Trophoblast cell (in vitro differentiated cells and primary cell): ENCODE measurements around the gene PRSS38.

Experiments
- DNase-seq, 2 donors: peaks; one replicate each; pipeline ENCODE4 v3.0.0-alpha.2; 2016
- H2AFZ ChIP-seq: 2 replicates; pipeline ENCODE4 v1.6.1; 2013; ENCODE audit warnings: low read length, moderate library complexity, mild to moderate bottlenecking; ENCODE audit not compliant: insufficient read depth, poor library complexity
- H2AK5ac ChIP-seq: 2 replicates; pipeline ENCODE4 v1.6.1; 2013; ENCODE audit warnings: mild to moderate bottlenecking, low read length
- H2BK120ac ChIP-seq: 2 replicates; pipeline ENCODE4 v1.6.1; 2013; ENCODE audit warnings: low read length, mild to moderate bottlenecking, moderate library complexity; ENCODE audit not compliant: insufficient read depth, poor library complexity
- H2BK12ac ChIP-seq: 2 replicates; pipeline ENCODE4 v1.6.1; 2013; ENCODE audit warnings: mild to moderate bottlenecking, low read length, moderate library complexity
- H2BK5ac ChIP-seq: 2 replicates; pipeline ENCODE4 v1.6.1; 2013; ENCODE audit warnings: low read length, low read depth, moderate library complexity, mild to moderate bottlenecking; ENCODE audit not compliant: poor library complexity
- H3K14ac ChIP-seq: 2 replicates; pipeline ENCODE4 v1.6.1; 2013; ENCODE audit warnings: mild to moderate bottlenecking, low read length
- H3K18ac ChIP-seq: 2 replicates; pipeline ENCODE4 v1.6.1; 2013; ENCODE audit warnings: mild to moderate bottlenecking, low read length
- H3K23ac ChIP-seq: 2 replicates; pipeline ENCODE4 v1.6.1; 2013; ENCODE audit warnings: low read length
- H3K27ac ChIP-seq: 2 replicates; pipeline ENCODE4 v1.5.1; 2013; ENCODE audit warnings: low read depth, mild to moderate bottlenecking, inconsistent platforms, low read length, moderate library complexity
- H3K27me3 ChIP-seq: 2 replicates; pipeline ENCODE4 v1.6.1; 2013; ENCODE audit warnings: inconsistent platforms, mild to moderate bottlenecking, low read length, moderate library complexity; ENCODE audit not compliant: insufficient read depth
- H3K36me3 ChIP-seq, 2 experiments: 1 replicate in 1 of 2; 2 replicates in 1 of 2; pipeline ENCODE4 v1.6.1; 2013; ENCODE audit warnings: low read length in 2 of 2, mild to moderate bottlenecking in 2 of 2, moderate library complexity in 1 of 2; ENCODE audit not compliant: insufficient read depth in 2 of 2, control insufficient read depth in 1 of 2
- H3K4ac ChIP-seq: 2 replicates; pipeline ENCODE4 v1.6.1; 2013; ENCODE audit warnings: low read depth, mild to moderate bottlenecking, low read length, moderate library complexity
- H3K4me1 ChIP-seq, 2 experiments: 1 replicate in 1 of 2; 2 replicates in 1 of 2; pipeline ENCODE4 v1.6.1; 2013; ENCODE audit warnings: low read length in 2 of 2, mild to moderate bottlenecking in 2 of 2, moderate library complexity in 1 of 2; ENCODE audit not compliant: insufficient read depth in 2 of 2, control insufficient read depth in 1 of 2
- H3K4me2 ChIP-seq: 2 replicates; pipeline ENCODE4 v1.6.1; 2013; ENCODE audit warnings: inconsistent platforms, mild to moderate bottlenecking, low read length, moderate library complexity
- H3K4me3 ChIP-seq: 2 replicates; pipeline ENCODE4 v1.5.1; 2013; ENCODE audit warnings: mild to moderate bottlenecking, low read depth, low read length, inconsistent platforms
- H3K79me1 ChIP-seq: one replicate; pipeline ENCODE4 v1.6.1; 2013; ENCODE audit warnings: low read length
- H3K79me2 ChIP-seq: 2 replicates; pipeline ENCODE4 v1.6.1; 2013; ENCODE audit warnings: low read length, mild to moderate bottlenecking; ENCODE audit not compliant: control insufficient read depth, insufficient read depth, poor library complexity
- H3K9ac ChIP-seq: 2 replicates; pipeline ENCODE4 v1.6.1; 2013; ENCODE audit warnings: mild to moderate bottlenecking, low read length
- H3K9me3 ChIP-seq: 2 replicates; pipeline ENCODE4 v1.6.1; 2013; ENCODE audit warnings: low read depth, mild to moderate bottlenecking, control low read depth, inconsistent platforms, low read length; ENCODE audit not compliant: insufficient read depth
- H4K12ac ChIP-seq: 2 replicates; pipeline ENCODE4 v1.6.1; 2013; ENCODE audit warnings: low read depth, mild to moderate bottlenecking, low read length, moderate library complexity
- H4K8ac ChIP-seq: 2 replicates; pipeline ENCODE4 v1.6.1; 2013; ENCODE audit warnings: low read depth, mild to moderate bottlenecking, low read length, moderate library complexity
- H4K91ac ChIP-seq: one replicate; pipeline ENCODE4 v1.6.1; 2013; ENCODE audit warnings: low read depth, mild to moderate bottlenecking, low read length, moderate library complexity
- WGBS: extraction: QIAGEN DNeasy Blood & Tissue Kit; methylation state at CpG from one replicate; pipeline ENCODE4 v1.1.7; 2013; ENCODE audit warnings: missing lambda C conversion rate; ENCODE audit not compliant: insufficient read length, insufficient coverage; ENCODE audit errors: extremely low coverage; 5-methylcytosine and 5-hydroxymethylcytosine counted together

PRSS38 gene

DNA sequence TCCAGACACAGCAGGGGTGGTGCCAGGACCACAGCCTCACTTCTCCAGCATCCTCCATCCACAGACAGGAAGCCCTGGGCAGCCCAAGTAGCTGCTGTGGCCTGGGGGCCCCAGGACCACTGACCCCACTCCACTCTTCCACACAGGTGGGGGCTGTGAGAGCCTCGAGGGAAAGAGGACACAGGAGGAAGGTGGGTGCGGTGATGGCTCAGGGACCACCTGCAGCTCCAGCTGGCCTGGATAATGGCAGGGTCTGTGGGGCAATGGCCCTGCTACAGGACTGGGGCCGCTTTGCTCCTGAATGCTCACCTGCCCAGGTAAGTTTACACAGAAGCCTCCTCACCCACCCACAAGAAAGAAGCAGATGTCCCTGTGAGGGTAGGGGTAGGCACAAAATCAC lies 18.3 kb upstream of the PRSS38 start:
- H3K4me3 ChIP-seq: no peak overlapping the region
- no peak overlapping the region for H4K91ac ChIP-seq
- H4K8ac ChIP-seq: no peak overlapping the region
- no peak overlapping the region for H2AFZ ChIP-seq
- H3K9me3 ChIP-seq: peaks cover 1% of the 10 kb centered on the region
- H3K36me3 ChIP-seq: no peaks in the 10 kb centered on the region
- peaks cover 12% of the 10 kb centered on the region for H3K79me1 ChIP-seq
- no peak overlapping the region for H3K27ac ChIP-seq
- H2BK120ac ChIP-seq: no peak overlapping the region
- H3K4me1 ChIP-seq: peaks cover 20 to 22% of the 10 kb centered on the region in 2 experiments
- no peak overlapping the region for H3K4me2 ChIP-seq
- H3K4ac ChIP-seq: no peak overlapping the region
- H3K14ac ChIP-seq: no peak overlapping the region
- DNase-seq: no peak
- H4K12ac ChIP-seq: no peak overlapping the region
- no CpG with 5 or more reads among the region's 3 CpGs for WGBS
- H3K9ac ChIP-seq: no peak overlapping the region
- H3K18ac ChIP-seq: no peak overlapping the region
- no peak overlapping the region for H2BK12ac ChIP-seq
- no peak overlapping the region for H2AK5ac ChIP-seq
- H2BK5ac ChIP-seq: no peak overlapping the region
- no peak overlapping the region for H3K23ac ChIP-seq
- no peaks in the 10 kb centered on the region for H3K79me2 ChIP-seq
- H3K27me3 ChIP-seq: no peaks in the 10 kb centered on the region

DNA sequence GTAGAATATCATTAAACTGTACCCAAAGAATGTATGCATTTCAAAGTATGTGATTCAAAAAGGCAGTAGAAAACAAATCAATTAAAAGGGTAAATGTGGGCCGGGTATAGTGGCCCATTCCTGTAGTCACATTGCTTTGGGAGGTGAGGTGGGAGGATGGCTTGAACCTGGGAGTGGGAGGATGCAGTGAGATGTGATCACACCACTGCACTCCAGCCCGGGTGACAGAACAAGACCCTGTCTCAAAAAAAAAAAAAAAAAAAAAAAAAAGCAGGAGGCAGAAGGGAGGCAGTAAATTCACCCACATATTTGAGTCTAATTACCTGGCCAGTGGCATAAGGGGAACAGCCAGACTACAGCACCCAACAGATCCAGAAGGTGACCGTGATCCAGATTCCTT lies 17.9 kb upstream of the PRSS38 start:
- Histone ChIP-seq H4K91ac (no peak overlapping the region), H3K9me3 (peaks cover 1% of the 10 kb centered on the region), H2BK5ac (no peak overlapping the region), H3K79me1 (peaks cover 12% of the 10 kb centered on the region), H4K12ac (no peak overlapping the region), H3K27ac (no peak overlapping the region), H3K4me3 (no peak overlapping the region), H3K4me2 (no peak overlapping the region), H3K27me3 (no peaks in the 10 kb centered on the region), H3K4ac (no peak overlapping the region), H3K18ac (no peak overlapping the region), H3K79me2 (no peaks in the 10 kb centered on the region), H3K23ac (no peak overlapping the region), H2BK12ac (no peak overlapping the region), H4K8ac (no peak overlapping the region), H3K9ac (no peak overlapping the region), H3K14ac (no peak overlapping the region), H3K4me1 (peaks cover 20% of the 10 kb centered on the region in 2 experiments), H2BK120ac (no peak overlapping the region), H3K36me3 (no peaks in the 10 kb centered on the region), H2AK5ac (no peak overlapping the region), H2AFZ (no peak overlapping the region)
- no CpG with 5 or more reads among the region's 3 CpGs for WGBS
- no peak for DNase-seq

DNA sequence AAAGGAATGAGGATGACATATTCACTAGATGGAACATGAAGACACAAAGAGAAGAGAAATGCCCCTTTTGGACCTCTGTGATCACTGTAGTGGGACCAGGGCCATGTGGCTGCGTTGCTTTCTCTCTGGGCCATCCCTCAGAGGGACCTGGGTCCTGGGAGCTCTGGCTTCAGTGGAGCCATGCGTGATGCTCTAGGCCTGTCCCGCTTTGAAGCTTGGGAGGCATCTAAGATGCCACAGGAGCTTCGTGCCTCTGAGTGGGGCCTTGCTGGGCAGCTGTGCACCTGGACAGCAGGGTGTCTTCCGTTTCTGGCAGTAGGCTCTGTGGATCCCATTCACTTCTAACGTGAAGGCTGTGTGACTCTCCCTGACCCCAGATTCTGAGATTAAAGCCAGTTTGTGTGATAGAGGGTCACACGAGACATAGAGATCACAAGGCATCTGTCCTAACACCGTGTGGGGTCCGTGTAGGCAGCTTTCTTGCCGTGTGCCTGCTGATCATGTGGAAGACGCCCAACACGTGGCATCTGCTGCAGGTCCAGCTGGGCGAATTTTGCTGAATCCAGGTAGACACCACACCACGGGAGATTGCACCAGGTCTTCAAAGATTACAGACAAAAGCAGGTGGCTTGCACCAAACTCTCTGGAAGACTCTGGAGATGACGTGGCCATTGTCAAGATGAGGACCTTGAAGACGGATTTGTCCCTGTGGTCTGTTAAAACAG lies 17.2 kb upstream of the PRSS38 start:
- Histone ChIP-seq H3K27me3 (no peaks in the 10 kb centered on the region), H2BK120ac (no peak overlapping the region), H3K9ac (no peak overlapping the region), H4K12ac (no peak overlapping the region), H4K91ac (no peak overlapping the region), H3K23ac (no peak overlapping the region), H3K27ac (no peak overlapping the region), H2AFZ (no peak overlapping the region), H3K4me2 (no peak overlapping the region), H3K4ac (no peak overlapping the region), H3K79me1 (peaks cover 8% of the 10 kb centered on the region), H3K36me3 (no peaks in the 10 kb centered on the region), H3K9me3 (peaks cover 1% of the 10 kb centered on the region), H2BK12ac (no peak overlapping the region), H2BK5ac (no peak overlapping the region), H3K79me2 (no peaks in the 10 kb centered on the region), H2AK5ac (no peak overlapping the region), H3K18ac (no peak overlapping the region), H3K4me1 (peaks cover 15 to 17% of the 10 kb centered on the region in 2 experiments), H4K8ac (no peak overlapping the region), H3K14ac (no peak overlapping the region), H3K4me3 (no peak overlapping the region)
- WGBS: no CpG with 5 or more reads among the region's 16 CpGs
- DNase-seq: no peak

DNA sequence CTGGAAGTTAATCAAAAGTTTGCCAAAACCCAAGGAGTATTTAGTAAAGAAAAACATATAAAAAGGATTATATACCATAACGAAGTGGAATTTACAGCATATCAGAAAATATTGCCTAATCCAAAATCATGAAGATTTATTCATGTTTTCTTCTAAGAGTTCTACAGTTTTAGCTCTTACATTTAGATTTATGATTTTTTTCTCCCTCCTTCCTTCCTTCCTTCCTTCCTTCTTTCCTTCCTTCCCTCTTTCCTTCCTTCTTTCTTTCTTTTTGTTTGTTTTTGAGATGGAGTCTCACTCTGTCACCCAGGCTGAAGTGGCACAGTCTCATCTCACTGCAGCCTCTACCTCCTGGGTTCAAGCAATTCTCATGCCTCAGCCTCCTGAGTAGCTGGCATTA lies 15.7 kb upstream of the PRSS38 start:
- Histone ChIP-seq H3K79me2 (no peaks in the 10 kb centered on the region), H4K12ac (no peak overlapping the region), H2BK120ac (no peak overlapping the region), H4K8ac (no peak overlapping the region), H3K14ac (no peak overlapping the region), H3K9ac (no peak overlapping the region), H2AK5ac (no peak overlapping the region), H3K4me1 (peaks cover under 1 to 2% of the 10 kb centered on the region in 2 experiments), H3K9me3 (peaks cover 1% of the 10 kb centered on the region), H3K79me1 (no peaks in the 10 kb centered on the region), H3K4me3 (no peak overlapping the region), H3K4ac (no peak overlapping the region), H3K27me3 (no peaks in the 10 kb centered on the region), H4K91ac (no peak overlapping the region), H2BK12ac (no peak overlapping the region), H3K4me2 (no peak overlapping the region), H2BK5ac (no peak overlapping the region), H3K18ac (no peak overlapping the region), H3K23ac (no peak overlapping the region), H3K27ac (no peak overlapping the region), H3K36me3 (no peaks in the 10 kb centered on the region), H2AFZ (no peak overlapping the region)
- DNase-seq: no peak
- no CpG with 5 or more reads among the region's 1 CpG for WGBS
